OCI-LY1 (cell line): Measurements from ENCODE around the gene ANKMY1.
A peak's percentile ranks its signal among the peaks of the same experiment; 100 is the strongest.

Experiments
- CTCF ChIP-seq: fragments of 200-600 bp; sonication (generic), shearing (Covaris generic); IDR thresholded peaks from 2 replicates; pipeline ENCODE4 v1.5.1; 2017; ENCODE audit warnings: mild to moderate bottlenecking, antibody characterized with exemption, low read length, moderate library complexity, mixed read lengths
- EZH2 ChIP-seq: fragments of 200-600 bp; sonication (generic), shearing (Covaris generic); IDR thresholded peaks from 2 replicates; pipeline ENCODE4 v1.8.0; 2017; ENCODE audit warnings: borderline replicate concordance, mixed run types, mild to moderate bottlenecking, antibody characterized with exemption, low read length, moderate library complexity, mixed read lengths

DNA sequence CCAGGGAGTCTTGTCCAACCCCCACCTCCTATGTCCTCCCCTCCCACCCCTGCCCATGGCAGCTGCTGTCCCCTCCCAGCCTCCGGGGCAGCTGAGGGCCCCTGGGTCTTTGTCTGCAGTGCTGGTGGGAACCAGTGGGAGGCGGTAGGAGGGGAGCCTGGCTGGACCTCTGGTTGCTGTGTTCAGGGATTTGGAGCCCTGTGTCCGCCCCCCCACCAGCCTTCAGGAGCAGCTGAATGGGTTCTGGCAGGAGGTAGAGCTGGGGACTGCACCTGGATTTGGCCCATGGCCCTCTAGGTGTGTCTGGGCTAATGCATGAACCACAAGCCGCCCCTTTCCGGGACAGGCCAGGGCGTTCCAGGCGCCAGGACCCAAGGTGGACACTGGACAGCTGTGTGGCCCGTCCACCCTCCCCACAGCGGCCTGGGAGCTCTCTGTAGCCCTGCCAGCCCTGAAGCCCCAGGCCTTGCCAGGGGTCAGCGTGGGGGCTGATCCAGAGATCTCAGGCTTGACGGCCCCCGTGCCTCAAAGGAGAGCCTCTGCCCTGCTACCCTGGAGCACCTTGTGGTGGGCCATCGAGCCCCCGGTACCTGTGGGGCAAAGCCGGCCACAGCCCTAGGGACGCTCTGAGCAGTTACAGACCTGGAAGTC, 96.9 kb downstream of the ANKMY1 start:
- 0 out of 2 replicates have a peak, but pooled peaks have one; percentile 6 for TF ChIP-seq CTCF
- TF ChIP-seq EZH2, result no peak
